ENCODE data around the gene MYLK2.
"Not testable (repeated sequence)": the region's sequence is repeated elsewhere in the genome, so short reads cannot be mapped to it uniquely, and the experiment has no call there.

MYLK2 gene
- total RNA-seq = 0 reads per million in 4 experiments

GRCh38 chr20:31819083-31819784, at the start of gene MYLK2:
TSS of gene MYLK2 (plus strand) at chr20:31819356. CDS start at chr20:31819581, 225 bp downstream.
- no peak for DNase-seq

DNA sequence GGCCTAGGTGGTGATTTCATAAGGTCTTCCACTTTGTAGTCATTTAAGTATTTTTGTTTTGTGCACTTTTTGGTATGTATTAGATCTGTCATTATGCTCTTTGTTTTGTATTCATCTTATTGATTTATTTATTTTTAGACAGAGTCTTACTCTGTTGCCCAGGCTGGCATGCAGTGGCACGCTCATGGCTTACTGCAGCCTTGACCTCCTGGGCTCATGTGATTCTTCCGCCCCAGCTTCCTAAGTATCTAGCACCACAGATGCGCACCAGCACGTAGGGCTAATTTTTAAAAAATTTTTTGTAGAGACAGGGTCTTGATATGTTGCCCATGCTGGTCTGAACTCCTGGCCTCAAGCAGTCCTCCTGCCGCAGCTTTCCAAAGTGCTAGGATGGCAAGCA, 49.5 kb upstream of the MYLK2 start:
- no peak for DNase-seq

GRCh38 chr20:31770243-31770642, 48.9 kb upstream of the MYLK2 start:
- DNase-seq = no peak

- DNase-seq = no peak
These were observed 44.7 kb upstream of the MYLK2 start for GRCh38 chr20:31774408-31774807.

DNA sequence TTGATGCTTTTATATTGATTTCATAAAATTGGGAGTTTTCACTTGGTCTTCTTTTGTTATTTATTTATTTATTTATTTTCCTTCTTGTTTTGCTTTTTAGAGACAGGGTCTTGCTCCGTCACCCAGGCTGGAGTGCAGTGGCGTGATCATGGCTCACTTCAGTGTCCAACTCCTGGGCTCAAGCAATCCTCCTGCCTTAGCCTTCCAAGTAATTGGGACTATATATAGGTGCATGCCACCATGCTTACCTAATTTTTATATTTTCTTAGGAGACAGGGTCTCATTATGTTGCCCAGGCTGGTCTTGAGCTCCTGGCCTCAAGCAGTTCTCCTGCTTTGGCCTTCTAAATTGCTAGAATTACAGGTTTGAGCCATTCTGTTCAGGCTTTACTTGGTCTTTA, 38.3 kb upstream of the MYLK2 start:
- no peak for DNase-seq

DNA sequence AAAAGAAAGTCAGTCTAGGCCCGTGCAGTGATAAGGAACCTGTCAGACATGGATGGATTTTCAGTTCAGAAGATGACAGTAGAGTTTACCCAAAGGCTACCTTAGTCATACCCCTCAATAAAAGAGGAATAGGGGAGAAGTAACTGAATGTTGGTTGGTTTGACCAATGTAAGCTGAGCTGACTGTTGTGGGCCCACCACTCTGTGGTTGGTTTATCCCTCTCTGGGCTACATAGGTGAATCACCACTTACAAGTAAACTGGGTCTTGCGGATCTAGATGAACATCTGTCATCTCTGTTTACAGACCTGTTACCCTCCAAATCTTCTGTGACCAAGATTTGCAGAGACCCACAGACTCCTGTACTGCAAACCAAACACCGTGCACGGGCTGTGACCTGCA, 37.2 kb upstream of the MYLK2 start:
- DNase-seq = no peak

- DNase-seq = no peak
These were observed 34.7 kb upstream of the MYLK2 start for GRCh38 chr20:31784354-31785044.

GRCh38 chr20:31785089-31785488, 34.1 kb upstream of the MYLK2 start:
- no peak for DNase-seq

GRCh38 chr20:31788578-31788977, 30.6 kb upstream of the MYLK2 start:
- DNase-seq = no peak

- DNase-seq = no peak
These were observed 28.8 kb upstream of the MYLK2 start for GRCh38 chr20:31790401-31790800.

DNA sequence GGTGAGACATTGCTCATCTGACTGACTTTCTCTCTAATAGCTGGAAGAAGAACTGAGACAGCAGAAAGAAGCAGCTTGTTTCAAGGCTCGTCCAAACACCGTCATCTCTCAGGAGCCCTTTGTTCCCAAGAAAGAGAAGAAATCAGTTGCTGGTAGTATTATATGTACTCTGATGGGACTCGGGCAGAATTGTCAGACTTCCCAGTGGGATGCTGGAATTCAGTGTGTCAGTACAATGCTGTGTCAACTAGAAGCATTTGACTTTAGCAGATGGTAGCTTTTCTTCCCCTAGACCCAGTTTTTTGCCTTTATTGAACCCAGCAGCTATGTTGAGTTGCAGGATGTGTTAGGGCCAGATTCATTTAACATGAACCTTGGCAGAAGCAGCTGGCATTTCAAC, 21.8 kb upstream of the MYLK2 start:
- DNase-seq = no peak

- DNase-seq = no peak
These were observed 17.6 kb upstream of the MYLK2 start for GRCh38 chr20:31801508-31801907.

DNA sequence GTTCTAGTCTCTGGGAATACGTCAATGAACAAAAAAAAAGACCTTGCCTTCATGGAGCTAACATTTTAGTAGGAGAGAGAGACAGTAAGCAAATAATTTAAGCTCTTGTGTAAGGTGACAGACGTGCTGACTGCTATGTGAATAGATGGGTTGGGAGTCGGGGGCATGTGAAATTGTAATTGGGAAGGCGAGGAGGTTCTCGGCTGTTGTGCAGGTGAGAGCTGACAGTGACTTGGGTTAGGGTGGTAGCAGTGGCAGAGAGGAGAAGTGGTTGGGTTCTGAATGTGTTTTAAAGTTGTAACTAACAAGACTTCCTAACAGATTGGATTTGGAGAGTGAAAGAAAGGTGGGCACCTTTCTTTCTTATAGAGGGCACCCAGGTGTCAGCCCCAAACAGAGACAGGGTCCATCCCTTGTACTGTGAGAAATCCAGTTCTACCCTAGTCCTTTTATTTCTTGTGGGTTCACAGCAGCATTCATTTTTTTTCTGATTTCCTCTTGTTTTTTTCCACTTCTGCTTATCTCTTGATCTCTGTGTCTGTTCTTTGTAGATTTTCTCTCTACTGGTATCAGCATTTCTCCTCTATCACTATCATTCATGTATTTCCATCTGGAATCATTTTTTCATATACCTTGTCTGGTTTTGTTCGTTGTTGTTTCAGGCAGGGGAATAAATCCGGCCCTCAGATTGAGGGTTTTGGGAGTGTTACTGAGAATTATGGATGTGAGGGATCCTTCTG, 15.4 kb upstream of the MYLK2 start:
- no peak for DNase-seq

- no peak for DNase-seq
These were observed 12.4 kb upstream of the MYLK2 start for GRCh38 chr20:31806564-31807355.

DNA sequence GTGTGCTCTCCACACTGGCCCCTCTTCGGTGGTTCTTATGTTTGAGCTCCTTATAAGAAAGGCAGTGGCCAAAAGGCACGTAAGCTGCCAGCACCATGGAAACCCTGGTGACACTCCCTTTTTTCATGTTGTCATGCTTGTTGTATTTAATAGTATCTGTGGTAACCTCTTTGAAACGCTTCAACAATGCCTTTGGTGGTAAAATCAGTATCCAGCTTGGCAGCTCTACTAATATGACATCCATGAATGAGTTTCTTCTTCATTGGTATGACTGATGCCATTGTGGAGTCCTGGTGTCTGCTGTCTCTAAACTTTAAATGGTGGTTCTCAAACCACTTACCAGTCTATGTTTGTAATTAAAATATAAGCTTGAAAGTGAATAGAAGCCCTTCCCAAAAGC, 10.7 kb upstream of the MYLK2 start:
- DNase-seq = no peak

DNA sequence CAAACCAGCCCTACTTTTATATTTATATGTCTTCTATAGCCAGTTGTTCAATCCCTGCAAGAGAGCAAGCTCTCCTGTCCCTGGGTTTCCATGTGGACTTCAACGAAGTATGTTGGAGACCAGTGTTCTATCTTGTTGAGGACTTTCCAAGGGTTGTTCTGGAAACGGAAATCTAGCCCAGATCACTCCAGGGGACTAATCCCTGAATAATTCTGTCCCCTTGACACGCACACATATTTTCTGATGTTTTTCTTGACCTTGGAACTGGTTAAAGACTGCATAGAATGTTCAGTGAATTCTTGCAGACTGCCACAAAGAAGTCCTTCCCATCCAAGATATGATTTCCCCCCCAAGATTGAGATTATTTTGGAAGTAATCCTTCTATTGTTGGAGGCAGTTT, 9.5 kb upstream of the MYLK2 start:
- no peak for DNase-seq

GRCh38 chr20:31811198-31811597, 8.0 kb upstream of the MYLK2 start:
- no peak for DNase-seq

GRCh38 chr20:31811796-31812728, 7.1 kb upstream of the MYLK2 start:
- DNase-seq = no peak

DNA sequence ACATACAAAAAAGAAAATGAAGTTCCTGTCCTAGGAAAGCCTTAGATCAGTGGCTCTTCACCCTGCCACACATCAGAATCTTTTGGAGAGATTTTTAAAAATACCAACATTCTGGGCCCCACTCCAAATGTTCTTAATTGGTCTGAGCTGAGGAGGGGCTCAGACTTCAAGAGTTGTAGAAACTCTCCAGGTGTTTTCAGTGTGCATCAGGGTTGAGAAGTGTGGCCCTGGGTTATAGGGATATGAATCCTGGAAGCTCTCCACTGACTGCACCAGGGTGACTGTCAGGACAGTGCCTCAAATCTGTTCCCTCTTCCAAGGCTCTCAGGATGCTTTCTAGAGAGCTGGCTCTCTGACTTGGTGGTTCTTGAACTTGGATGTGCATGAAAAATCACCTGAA, 5.5 kb upstream of the MYLK2 start:
- DNase-seq = no peak

GRCh38 chr20:31814142-31814541, 5.0 kb upstream of the MYLK2 start:
- DNase-seq = not testable (repeated sequence)

DNA sequence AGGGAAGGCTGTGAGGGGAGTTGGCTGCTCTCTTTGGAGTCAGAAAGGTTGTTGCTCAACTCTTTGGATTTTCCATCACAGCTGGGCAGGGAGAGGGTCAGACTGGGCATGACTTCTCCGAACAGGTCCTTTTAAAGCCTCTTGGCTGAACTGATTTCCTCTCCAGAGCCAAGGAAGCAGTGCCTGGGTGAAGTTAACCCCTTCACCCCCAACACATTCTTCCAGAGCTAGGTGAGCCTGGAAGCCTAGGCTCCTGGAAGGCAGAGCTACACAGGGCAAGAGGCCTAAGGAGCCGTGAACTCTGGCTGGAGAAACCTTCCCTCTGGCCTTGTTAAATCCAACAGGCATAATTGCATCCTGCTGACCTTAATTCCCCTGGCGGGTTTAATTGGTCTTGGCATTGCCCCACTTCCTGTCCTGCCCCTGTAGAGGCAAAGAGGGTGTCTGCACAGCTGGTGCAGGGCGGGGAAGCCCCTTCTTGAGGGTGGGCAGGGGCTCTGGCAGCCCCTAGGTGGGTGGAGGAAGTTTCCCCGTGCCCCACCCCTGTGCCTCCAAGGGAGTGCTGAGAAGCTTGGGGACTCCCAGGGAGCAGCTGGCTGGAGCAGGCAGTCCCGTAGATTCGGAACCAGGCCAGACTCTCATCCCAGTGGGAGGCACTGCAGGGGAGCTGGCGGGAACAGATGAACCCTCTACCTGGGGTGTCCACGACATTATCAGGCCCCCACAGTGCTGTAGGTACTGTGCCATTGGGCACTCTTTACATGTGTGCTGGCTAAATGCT, 3.6 kb upstream of the MYLK2 start:
- DNase-seq = no peak

Measured in effector CD8-positive, alpha-beta T cell (primary cell).